Activated CD4-positive, alpha-beta T cell treated with anti-CD3 and anti-CD28 coated beads, Interleukin-2, amount 10 ng/mL, durations not matched to agents 24 days and 14 days (primary cell): ENCODE results near the gene GPC5. TPM values are rescaled to one million over a fixed set of nuclear protein-coding genes. Genes with fewer than 3 reads are reported as not detected.
"Not testable (repeated sequence)": the region's sequence is repeated elsewhere in the genome, so short reads cannot be mapped to it uniquely, and the experiment has no call there.

Source experiments
- DNase-seq: peaks from one replicate; pipeline ENCODE4 v3.0.0; 2022
- H3K27ac Mint-ChIP-seq: one replicate; pipeline ENCODE4 v1.8.0; 2022; ENCODE audit warnings: mild to moderate bottlenecking, mixed read lengths
- H3K27me3 Mint-ChIP-seq: one replicate; pipeline ENCODE4 v1.8.0; 2022; ENCODE audit warnings: mixed read lengths
- H3K36me3 Mint-ChIP-seq: one replicate; pipeline ENCODE4 v1.8.0; 2022; ENCODE audit warnings: low read depth, mild to moderate bottlenecking, mixed read lengths
- H3K4me1 Mint-ChIP-seq: one replicate; pipeline ENCODE4 v1.8.0; 2021; ENCODE audit warnings: mixed read lengths
- H3K4me3 Mint-ChIP-seq: one replicate; pipeline ENCODE4 v1.8.0; 2022; ENCODE audit warnings: mild to moderate bottlenecking, moderate library complexity, mixed read lengths
- H3K9me3 Mint-ChIP-seq: one replicate; pipeline ENCODE4 v1.8.0; 2021; ENCODE audit warnings: mixed read lengths
- intact Hi-C: fragments of 100-400 bp; cut with micrococcal nuclease; formaldehyde crosslinking; loops from one replicate; pipeline ENCODE4 v1.15.1; 2023
- total RNA-seq: library from RNA; stranded (reverse); gene quantifications from 2 replicates; pipeline ENCODE4 v1.2.3, GENCODE V29; 2022

Gene GPC5
- total RNA-seq, 1 donor from 2014 or later = not detected

GRCh38 chr13:92259046-92259445, 860.6 kb downstream of the GPC5 start:
- no peak overlapping the region for H3K27ac Mint-ChIP-seq

GRCh38 chr13:92259523-92259922, 861.1 kb downstream of the GPC5 start:
- Mint-ChIP-seq H3K36me3 (no peaks in the 10 kb centered on the region), H3K27me3 (no peaks in the 10 kb centered on the region), H3K9me3 (no peaks in the 10 kb centered on the region), H3K27ac (no peak overlapping the region), H3K4me1 (no peaks in the 10 kb centered on the region), H3K4me3 (no peak overlapping the region)
- no peak for DNase-seq
- intact Hi-C loops = no loop called here

More at GRCh38 chr13:92259046-92259445, 860.6 kb downstream of the GPC5 start:
- no peaks in the 10 kb centered on the region for H3K36me3 Mint-ChIP-seq
- H3K27me3 Mint-ChIP-seq = no peaks in the 10 kb centered on the region
- no peaks in the 10 kb centered on the region for H3K4me1 Mint-ChIP-seq
- no peak overlapping the region for H3K4me3 Mint-ChIP-seq
- no peaks in the 10 kb centered on the region for H3K9me3 Mint-ChIP-seq
- intact Hi-C loops = no loop called here
- DNase-seq = no peak

GRCh38 chr13:92260363-92260762, 861.9 kb downstream of the GPC5 start:
- intact Hi-C loops = no loop called here
- Mint-ChIP-seq H3K36me3 (no peaks in the 10 kb centered on the region), H3K9me3 (no peaks in the 10 kb centered on the region), H3K27ac (no peak overlapping the region), H3K4me1 (no peaks in the 10 kb centered on the region), H3K27me3 (no peaks in the 10 kb centered on the region), H3K4me3 (no peak overlapping the region)
- no peak for DNase-seq

DNA sequence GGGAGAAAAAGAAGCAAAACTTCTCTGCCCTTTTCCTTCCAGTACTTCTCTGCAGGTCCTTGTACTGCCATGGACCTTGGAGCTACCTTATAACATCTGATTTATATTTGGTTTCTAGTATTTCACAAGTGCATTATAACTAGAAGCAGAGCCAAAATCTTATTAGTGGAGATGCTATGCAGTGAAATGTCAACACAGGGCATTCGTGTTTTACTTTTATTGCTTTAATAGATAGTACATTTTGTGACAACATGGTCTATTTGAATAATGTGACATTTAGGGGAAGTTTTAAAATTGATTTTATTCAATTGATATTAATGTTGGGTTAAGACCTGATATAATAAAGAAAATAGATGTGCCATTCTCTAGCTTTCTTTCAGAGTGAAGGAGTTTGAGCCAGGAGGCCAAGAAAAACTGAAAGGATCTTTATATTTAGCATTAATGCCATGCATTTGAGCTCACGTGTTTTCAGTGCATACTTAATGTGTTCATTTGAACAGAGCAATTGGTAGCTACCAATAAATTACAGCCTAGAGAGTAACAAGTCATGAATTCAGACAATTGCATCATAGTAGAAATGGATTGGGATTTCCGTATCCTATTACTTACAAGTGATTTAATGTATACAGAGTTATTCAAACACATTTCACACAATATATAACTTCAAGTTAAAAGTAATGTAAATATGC, 863.8 kb downstream of the GPC5 start:
- no peak overlapping the region for H3K27ac Mint-ChIP-seq
- no peak overlapping the region for H3K4me3 Mint-ChIP-seq
- H3K9me3 Mint-ChIP-seq = no peaks in the 10 kb centered on the region
- no peak for DNase-seq
- no peaks in the 10 kb centered on the region for H3K27me3 Mint-ChIP-seq
- no peaks in the 10 kb centered on the region for H3K4me1 Mint-ChIP-seq
- no peaks in the 10 kb centered on the region for H3K36me3 Mint-ChIP-seq
- intact Hi-C loops = no loop called here

DNA sequence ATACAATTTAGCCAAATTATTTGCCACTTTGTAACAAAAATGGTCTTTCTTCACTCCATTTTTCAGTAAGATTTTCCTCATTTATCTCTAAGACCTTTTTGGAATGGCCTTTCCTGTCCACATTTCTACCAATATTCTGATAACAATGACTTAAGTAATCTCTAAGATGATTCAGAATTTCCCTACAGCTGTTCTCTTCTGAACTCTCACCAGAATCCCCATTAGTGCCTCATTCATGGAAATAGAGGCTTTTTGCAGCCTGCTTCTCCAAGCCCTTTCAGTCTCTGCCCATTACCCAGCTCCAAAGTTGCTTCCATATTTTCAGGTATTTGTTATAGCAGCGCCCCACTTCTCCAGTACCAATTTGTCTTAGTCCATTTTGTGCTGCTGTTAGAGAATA, 867.0 kb downstream of the GPC5 start:
- Mint-ChIP-seq H3K9me3 (no peaks in the 10 kb centered on the region), H3K36me3 (no peaks in the 10 kb centered on the region), H3K27me3 (no peaks in the 10 kb centered on the region), H3K4me1 (no peaks in the 10 kb centered on the region), H3K4me3 (no peak overlapping the region), H3K27ac (no peak overlapping the region)
- intact Hi-C loops = no loop called here
- DNase-seq = no peak

- no peaks in the 10 kb centered on the region for H3K36me3 Mint-ChIP-seq
- DNase-seq = no peak
- H3K27me3 Mint-ChIP-seq = no peaks in the 10 kb centered on the region
- no peaks in the 10 kb centered on the region for H3K9me3 Mint-ChIP-seq
- H3K4me1 Mint-ChIP-seq = no peaks in the 10 kb centered on the region
- no peak overlapping the region for H3K4me3 Mint-ChIP-seq
- no peak overlapping the region for H3K27ac Mint-ChIP-seq
- intact Hi-C loops = no loop called here
Observed at GRCh38 chr13:92270990-92271389, 872.6 kb downstream of the GPC5 start.

GRCh38 chr13:92272177-92272576, 873.8 kb downstream of the GPC5 start:
- intact Hi-C loops = no loop called here
- H3K27me3 Mint-ChIP-seq = no peaks in the 10 kb centered on the region
- H3K4me1 Mint-ChIP-seq = no peaks in the 10 kb centered on the region
- no peak overlapping the region for H3K4me3 Mint-ChIP-seq
- no peaks in the 10 kb centered on the region for H3K9me3 Mint-ChIP-seq
- H3K27ac Mint-ChIP-seq = no peak overlapping the region
- DNase-seq = no peak
- H3K36me3 Mint-ChIP-seq = no peaks in the 10 kb centered on the region

- H3K4me1 Mint-ChIP-seq, intact Hi-C loops, DNase-seq, H3K27ac Mint-ChIP-seq, H3K27me3 Mint-ChIP-seq, H3K36me3 Mint-ChIP-seq, H3K4me3 Mint-ChIP-seq: not testable (repeated sequence)
- H3K9me3 Mint-ChIP-seq = peaks cover 14% of the 10 kb centered on the region
Observed at GRCh38 chr13:92280986-92281385, 882.6 kb downstream of the GPC5 start.

- H3K36me3 Mint-ChIP-seq, H3K27me3 Mint-ChIP-seq, H3K4me3 Mint-ChIP-seq, intact Hi-C loops, DNase-seq, H3K27ac Mint-ChIP-seq, H3K4me1 Mint-ChIP-seq, H3K9me3 Mint-ChIP-seq: not testable (repeated sequence)
Observed at GRCh38 chr13:92290718-92291307, 892.4 kb downstream of the GPC5 start.

- H3K27me3 Mint-ChIP-seq, H3K36me3 Mint-ChIP-seq, H3K9me3 Mint-ChIP-seq, intact Hi-C loops, H3K4me1 Mint-ChIP-seq, H3K4me3 Mint-ChIP-seq, H3K27ac Mint-ChIP-seq, DNase-seq: not testable (repeated sequence)
Observed at GRCh38 chr13:92294533-92294932, 896.1 kb downstream of the GPC5 start.

DNA sequence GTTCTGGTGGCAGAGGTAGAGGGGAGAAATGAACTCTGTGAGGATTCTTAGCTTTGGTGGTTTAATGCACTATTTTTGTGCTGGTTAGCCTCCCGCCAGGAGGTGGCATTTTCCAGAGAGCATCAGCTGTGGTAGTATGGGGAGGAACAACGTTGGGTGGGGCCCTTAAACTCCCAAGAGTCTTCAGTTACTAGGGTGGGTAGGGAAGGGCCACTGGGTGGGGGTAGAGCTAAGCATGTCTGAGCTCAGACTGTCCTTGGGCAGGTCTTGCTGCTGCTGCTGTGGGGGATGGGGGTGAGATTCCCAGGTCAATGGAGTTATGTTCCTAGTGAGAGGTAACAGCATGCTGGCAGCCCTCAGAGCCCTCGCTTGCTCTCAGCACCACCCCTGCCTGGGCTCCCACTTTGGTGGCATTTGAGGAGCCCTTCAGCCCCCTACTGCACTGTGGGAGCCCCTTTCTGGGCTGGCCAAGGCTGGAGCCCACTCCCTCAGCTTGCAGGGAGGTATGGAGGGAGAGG, 897.8 kb downstream of the GPC5 start:
- intact Hi-C loops, H3K27ac Mint-ChIP-seq, H3K4me1 Mint-ChIP-seq, H3K27me3 Mint-ChIP-seq, H3K4me3 Mint-ChIP-seq, H3K36me3 Mint-ChIP-seq, DNase-seq, H3K9me3 Mint-ChIP-seq: not testable (repeated sequence)

DNA sequence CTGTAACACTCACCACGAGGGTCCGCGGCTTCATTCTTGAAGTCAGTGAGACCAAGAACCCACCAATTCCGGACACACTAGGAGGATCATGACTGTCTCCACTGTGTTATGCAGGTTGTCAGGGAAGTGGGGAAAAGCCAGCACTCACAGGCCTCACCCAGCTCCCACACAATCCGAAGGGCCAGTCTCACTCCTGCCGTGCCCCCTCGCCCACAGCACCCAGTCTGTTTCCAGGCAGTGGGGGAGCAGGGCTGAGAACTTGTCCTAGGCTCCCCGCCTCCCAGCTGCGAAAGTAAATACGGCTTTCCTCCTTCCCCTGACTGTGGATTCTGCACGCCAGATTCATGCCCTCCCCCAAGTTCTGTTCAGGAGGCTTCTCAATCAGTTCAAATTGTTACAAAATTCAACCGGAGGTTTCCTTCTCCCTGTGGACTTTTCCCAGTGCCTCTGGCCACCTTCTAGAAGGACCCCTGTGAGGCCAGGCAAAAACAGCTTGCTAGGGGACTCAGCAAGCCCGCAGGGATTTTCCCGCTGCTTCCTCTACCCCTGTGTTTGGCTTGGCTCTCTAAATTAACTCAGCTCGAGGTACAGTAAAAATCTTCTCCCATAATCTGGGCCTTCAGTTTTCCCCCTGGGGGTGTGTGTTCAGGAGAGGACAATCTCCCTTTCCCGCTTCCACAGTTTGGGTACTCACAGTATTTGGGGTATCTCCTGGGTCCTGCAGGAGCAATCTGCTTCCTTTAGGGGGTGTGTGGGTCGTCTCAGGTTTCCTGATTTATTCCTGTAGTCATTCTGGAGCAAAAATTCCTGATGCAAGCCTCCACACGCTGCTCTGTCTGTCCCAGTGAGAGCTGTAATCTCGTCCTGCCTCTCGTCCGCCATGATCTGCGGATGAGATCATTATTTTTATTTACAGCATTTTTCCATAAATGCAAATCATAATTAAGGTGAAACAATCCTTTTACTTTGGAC, 899.8 kb downstream of the GPC5 start:
- Mint-ChIP-seq H3K4me1 (no peaks in the 10 kb centered on the region), H3K27ac (no peak overlapping the region)
- intact Hi-C loops = no loop called here

DNA sequence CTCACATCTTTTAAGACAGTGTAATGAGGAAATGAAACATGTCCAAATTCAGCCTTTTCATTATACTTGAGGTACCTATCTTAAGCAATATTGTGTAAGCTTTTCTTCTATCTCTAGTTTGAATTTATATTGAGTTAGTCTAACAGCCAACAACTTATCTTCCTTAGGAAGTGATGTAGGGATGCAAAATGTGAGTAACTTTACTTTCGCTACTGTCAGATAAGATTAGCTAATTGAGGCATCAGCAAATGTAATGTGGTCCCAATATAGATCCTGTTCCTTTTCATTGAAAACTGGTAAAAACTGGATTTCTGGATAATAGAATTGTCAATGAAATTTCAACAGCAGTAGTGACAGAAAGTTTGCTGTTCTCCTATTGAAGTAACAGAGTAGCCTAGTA, 902.2 kb downstream of the GPC5 start:
- Mint-ChIP-seq H3K27ac (no peak overlapping the region), H3K4me3 (no peak overlapping the region), H3K4me1 (no peaks in the 10 kb centered on the region), H3K27me3 (no peaks in the 10 kb centered on the region), H3K9me3 (no peaks in the 10 kb centered on the region), H3K36me3 (no peaks in the 10 kb centered on the region)
- intact Hi-C loops = no loop called here
- no peak for DNase-seq

More for the DNA sequence above, 899.8 kb downstream of the GPC5 start:
- Mint-ChIP-seq H3K27me3 (no peaks in the 10 kb centered on the region), H3K4me3 (no peak overlapping the region), H3K36me3 (no peaks in the 10 kb centered on the region), H3K9me3 (no peaks in the 10 kb centered on the region)
- no peak for DNase-seq

DNA sequence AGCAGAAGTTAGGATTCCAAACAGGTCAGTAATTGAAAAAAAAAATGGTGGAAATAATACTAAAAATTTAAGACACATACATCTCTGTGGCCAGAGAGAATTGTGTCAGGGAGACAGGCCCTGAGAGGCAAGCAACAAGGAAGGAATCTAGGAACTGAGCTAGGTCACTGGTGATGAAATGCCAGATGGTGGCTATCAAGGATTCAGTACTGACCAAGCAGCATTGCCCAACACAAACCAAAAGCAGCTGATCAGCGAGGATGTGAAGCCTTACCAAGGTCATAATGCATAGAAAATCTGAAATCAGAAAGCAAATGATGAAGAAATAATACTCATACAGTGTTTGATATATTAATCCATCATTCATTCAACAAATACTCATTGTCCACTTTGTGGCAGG, 905.0 kb downstream of the GPC5 start:
- Mint-ChIP-seq H3K4me3 (no peak overlapping the region), H3K27me3 (no peaks in the 10 kb centered on the region), H3K27ac (no peak overlapping the region), H3K36me3 (no peaks in the 10 kb centered on the region), H3K4me1 (no peaks in the 10 kb centered on the region), H3K9me3 (no peaks in the 10 kb centered on the region)
- intact Hi-C loops = no loop called here
- no peak for DNase-seq
